Hematopoietic multipotent progenitor cell treated with erythropoietin and hydrocortisone succinate and interleukin-3 and kit ligand, for 17 days (in vitro differentiated cells): Measurements from ENCODE around the gene HMGXB3.

Source experiments
- DNase-seq: peaks from one replicate; pipeline ENCODE4 v3.0.0-alpha.2; 2015; ENCODE audit warnings: low spot score

Gene HMGXB3

GRCh38 chr5:150000256-150000989 is at the start of gene HMGXB3, which contains the start of gene TIGD6:
Gene HMGXB3 (plus strand): TSS chr5:150000739. CDS start chr5:150004853, 4,114 bp downstream.
Gene TIGD6 (minus strand): TSS chr5:150000654. CDS start chr5:149996348, 4,306 bp downstream.
- DNase-seq = peak; percentile 70

GRCh38 chr5:149951138-149951749 is 49.3 kb upstream of the HMGXB3 start:
- no peak for DNase-seq

GRCh38 chr5:149953436-149954121 is 47.0 kb upstream of the HMGXB3 start:
- DNase-seq = no peak

- no peak for DNase-seq
Measured at GRCh38 chr5:149954798-149955197, 45.7 kb upstream of the HMGXB3 start.

- DNase-seq = no peak
Measured at GRCh38 chr5:149956685-149957084, 43.9 kb upstream of the HMGXB3 start.

GRCh38 chr5:149957855-149958254 is 42.7 kb upstream of the HMGXB3 start:
- no peak for DNase-seq

GRCh38 chr5:149959406-149960236 is 40.9 kb upstream of the HMGXB3 start:
- DNase-seq = peak; percentile 92

GRCh38 chr5:149960272-149961185 is 40.0 kb upstream of the HMGXB3 start, which contains the start of gene SLC26A2:
Gene SLC26A2 (plus strand): TSS chr5:149960758. CDS start chr5:149977653, 16,895 bp downstream.
- peak; percentile 98 for DNase-seq

- DNase-seq = peak; percentile 20
Measured at GRCh38 chr5:149961186-149961685, 39.3 kb upstream of the HMGXB3 start.

GRCh38 chr5:149961957-149962409 is 38.6 kb upstream of the HMGXB3 start:
- peak; percentile 49 for DNase-seq

GRCh38 chr5:149962601-149963300 is 37.8 kb upstream of the HMGXB3 start:
- DNase-seq = no peak

GRCh38 chr5:149963729-149964128 is 36.8 kb upstream of the HMGXB3 start:
- DNase-seq = no peak

GRCh38 chr5:149966946-149967345 is 33.6 kb upstream of the HMGXB3 start:
- no peak for DNase-seq

- DNase-seq = no peak
Measured at GRCh38 chr5:149969181-149969930, 31.2 kb upstream of the HMGXB3 start.

- DNase-seq = no peak
Measured at GRCh38 chr5:149975409-149975808, 25.1 kb upstream of the HMGXB3 start.

GRCh38 chr5:149979896-149980295 is 20.6 kb upstream of the HMGXB3 start:
- DNase-seq = no peak

GRCh38 chr5:149981206-149981605 is 19.3 kb upstream of the HMGXB3 start:
- DNase-seq = no peak

GRCh38 chr5:149982505-149982904 is 18.0 kb upstream of the HMGXB3 start:
- DNase-seq = no peak

GRCh38 chr5:149988126-149988525 is 12.4 kb upstream of the HMGXB3 start:
- no peak for DNase-seq
